Measurements from ENCODE around the gene LEF1. TPM values are rescaled to one million over a fixed set of nuclear protein-coding genes. Genes with fewer than 3 reads are reported as not detected.
A peak's percentile ranks its signal among the peaks of the same experiment; 100 is the strongest.

Gene LEF1
- total RNA-seq, 1 donor: under 0.01 TPM

DNA sequence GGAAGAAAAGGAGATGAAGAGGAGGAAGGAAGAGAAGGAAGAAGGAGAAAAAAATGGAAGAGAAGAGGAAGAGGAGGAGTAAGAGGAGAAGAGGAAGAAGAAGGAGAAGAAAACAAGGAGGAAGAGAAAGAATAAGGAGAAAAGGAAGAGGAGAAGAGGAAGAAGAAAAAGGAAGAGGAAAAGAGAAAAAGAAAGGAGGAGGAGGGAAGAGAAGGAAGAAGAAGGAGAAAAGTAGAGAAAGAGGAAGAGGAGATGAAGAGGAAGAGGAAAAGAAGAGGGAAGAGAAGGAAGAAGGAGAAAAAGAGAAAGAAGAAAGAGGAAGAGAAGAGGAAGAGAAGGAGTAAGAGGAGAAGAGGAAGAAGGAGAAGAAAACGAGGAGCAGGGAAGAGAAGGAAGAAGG, 11.8 kb upstream of the LEF1 start:
- no peak for TF ChIP-seq CTCF (IDR thresholded peaks at IDR 0.05; ENCODE audit: insufficient read depth, low read depth, low read length)
- no peak overlapping the region for H3K4me3 ChIP-seq (ENCODE audit: low read depth, low read length)
- no peak for DNase-seq (ENCODE audit: low read depth)

DNA sequence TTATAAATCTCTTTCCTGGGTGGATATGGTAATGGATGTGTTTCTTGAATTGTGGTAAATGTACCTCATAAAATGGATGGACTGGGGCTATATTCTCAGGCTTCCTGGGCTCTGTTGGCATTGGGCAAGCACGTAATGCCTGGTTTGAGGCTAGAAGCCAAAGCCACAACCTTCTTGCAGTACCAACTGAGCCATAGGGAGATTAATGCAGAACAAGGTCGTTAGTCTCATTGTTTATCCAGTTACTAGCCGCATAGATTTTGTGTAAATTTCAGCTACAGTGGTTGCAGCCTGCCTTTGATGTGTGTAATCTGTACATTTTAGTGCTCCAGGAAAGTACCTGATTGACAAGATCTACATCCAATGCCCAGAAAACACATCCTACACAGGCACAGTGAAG, 7.2 kb upstream of the LEF1 start:
- H3K4me3 ChIP-seq (ENCODE audit: low read depth, low read length): no peak overlapping the region
- no peak for TF ChIP-seq CTCF (IDR thresholded peaks at IDR 0.05; ENCODE audit: insufficient read depth, low read depth, low read length)
- no peak for DNase-seq (ENCODE audit: low read depth)

GRCh38 chr4:108174856-108175255, 6.1 kb upstream of the LEF1 start:
- DNase-seq (ENCODE audit: low read depth): no peak
- H3K4me3 ChIP-seq (ENCODE audit: low read depth, low read length): no peak overlapping the region
- no peak for TF ChIP-seq CTCF (IDR thresholded peaks at IDR 0.05; ENCODE audit: insufficient read depth, low read depth, low read length)

DNA sequence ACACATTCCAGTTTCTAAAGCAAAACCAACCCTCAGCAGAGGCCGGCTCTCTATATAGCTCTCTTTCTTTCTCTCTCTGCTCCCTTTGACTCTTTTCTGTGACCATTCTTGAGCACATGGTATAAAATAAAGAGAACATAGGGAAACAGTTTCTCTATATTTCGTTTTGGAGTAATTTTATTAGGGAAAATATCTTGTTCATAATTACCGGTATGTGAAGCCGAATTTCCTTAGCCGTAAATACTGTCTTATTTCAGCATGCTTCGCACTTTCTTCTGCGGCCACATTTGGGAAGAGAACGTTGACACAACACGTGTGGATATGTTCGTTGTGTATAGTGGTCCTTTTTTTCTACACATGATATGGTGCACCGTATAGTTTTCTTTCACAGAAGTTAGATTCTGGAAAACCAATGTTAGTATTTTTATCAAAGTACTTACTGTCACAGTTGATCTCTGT, 4.9 kb upstream of the LEF1 start:
- no peak for TF ChIP-seq CTCF (IDR thresholded peaks at IDR 0.05; ENCODE audit: insufficient read depth, low read depth, low read length)
- H3K4me3 ChIP-seq (ENCODE audit: low read depth, low read length): peak overlapping the region; percentile 56
- no peak for DNase-seq (ENCODE audit: low read depth)

- H3K4me3 ChIP-seq (ENCODE audit: low read depth, low read length): peak overlapping the region; percentile 56
- no peak for TF ChIP-seq CTCF (IDR thresholded peaks at IDR 0.05; ENCODE audit: insufficient read depth, low read depth, low read length)
- DNase-seq (ENCODE audit: low read depth): peak; percentile 27
Measured at GRCh38 chr4:108172753-108173598, 4.2 kb upstream of the LEF1 start.

GRCh38 chr4:108172231-108172752, 3.6 kb upstream of the LEF1 start:
- DNase-seq (ENCODE audit: low read depth): no peak
- TF ChIP-seq CTCF (IDR thresholded peaks at IDR 0.05; ENCODE audit: insufficient read depth, low read depth, low read length): no peak
- peak overlapping the region; percentile 56 for H3K4me3 ChIP-seq (ENCODE audit: low read depth, low read length)
